Mucosa of descending colon (tissue), 3 donors: ENCODE results near the gene RBP3. TPM values are rescaled to one million over a fixed set of nuclear protein-coding genes. Genes with fewer than 3 reads are reported as not detected.
A peak's percentile ranks its signal among the peaks of the same experiment; 100 is the strongest.

ENCODE experiments used
- ATAC-seq: fragments of 200-7000 bp; cut with Tn5 transposase; one replicate; pipeline ENCODE4 v1.9.1; 2020; ENCODE audit warnings: mild to moderate bottlenecking, moderate library complexity
- DNase-seq, 3 donors: peaks; one replicate each; pipeline ENCODE4 v3.0.0-alpha.2; 2020
- H3K36me3 ChIP-seq: fragments of 200-600 bp; one replicate; pipeline ENCODE4 v1.8.0; 2021; ENCODE audit warnings: low read depth, mild to moderate bottlenecking
- H3K4me1 ChIP-seq: fragments of 200-600 bp; one replicate; pipeline ENCODE4 v1.8.0; 2021; ENCODE audit warnings: low read depth, mild to moderate bottlenecking
- H3K4me3 ChIP-seq: fragments of 200-600 bp; one replicate; pipeline ENCODE4 v1.8.0; 2021; ENCODE audit warnings: mild to moderate bottlenecking
- H3K9me3 ChIP-seq: fragments of 200-600 bp; one replicate; pipeline ENCODE4 v1.8.0; 2021; ENCODE audit warnings: mild to moderate bottlenecking
- CTCF ChIP-seq: fragments of 200-600 bp; IDR thresholded peaks from one replicate; pipeline ENCODE4 v1.8.0; 2022; ENCODE audit warnings: antibody characterized with exemption, mild to moderate bottlenecking
- intact Hi-C, 2 donors: fragments of 100-400 bp; cut with DNase I in 1 of 2; cut with micrococcal nuclease in 1 of 2; formaldehyde crosslinking; loops; one replicate each; pipeline versions ENCODE4 v1.11.0 to v1.11.1; 2022; cut with DNase I, micrococcal nuclease
- long read RNA-seq, 2 donors: library from polyadenylated mRNA; unstranded; transcript quantifications; one replicate each; pipeline ENCODE4 v2.0.0, GENCODE V29; 2019 to 2021
- total RNA-seq, 3 donors: library from RNA; stranded (reverse); fragmentation: NEBNext Ultra II Directional in 2 of 3; extraction: Animal tissue kit (Norgen Biotek cat#: 25700) in 2 of 3; gene quantifications; one replicate each; pipeline versions ENCODE4 v1.2.1 to v1.2.4, GENCODE V29; 2021 to 2023
- donor health status: DM: no; HTN: no; CAD: no; lungs with moderate emphysema.
- donor health status: DM: no; HTN: no; CAD: no.
- donor health status: DM: no; HTN: yes; CAD: no.

RBP3 gene
- not detected for total RNA-seq
- long read RNA-seq, donor 1, result 0 reads
- long read RNA-seq, donor 2, result 0 reads

- Histone ChIP-seq H3K36me3 (no peaks in the 10 kb centered on the region), H3K4me3 (no peak within 1 kb of the TSS), H3K4me1 (no peaks in the 10 kb centered on the region), H3K9me3 (no peaks in the 10 kb centered on the region)
- intact Hi-C loops, result no loop called here
- DNase-seq (no peak), ATAC-seq (no peak)
- no peak for TF ChIP-seq CTCF
Observed at GRCh38 chr10:47348138-47348651, at the start of gene RBP3. TSS of gene RBP3 (plus strand) at chr10:47348363. CDS start at chr10:47348485, 122 bp downstream.

GRCh38 chr10:47298715-47299114 lies 49.4 kb upstream of the RBP3 start:
- TF ChIP-seq CTCF, result no peak
- Histone ChIP-seq H3K9me3 (no peaks in the 10 kb centered on the region), H3K36me3 (no peaks in the 10 kb centered on the region), H3K4me1 (peaks cover 3% of the 10 kb centered on the region), H3K4me3 (no peak overlapping the region)
- ATAC-seq (no peak), DNase-seq (no peak)
- intact Hi-C loops, result no loop called here

- Histone ChIP-seq H3K4me3 (no peak within 1 kb of the TSS), H3K4me1 (peaks cover 3% of the 10 kb centered on the region), H3K36me3 (no peaks in the 10 kb centered on the region), H3K9me3 (no peaks in the 10 kb centered on the region)
- intact Hi-C loops, result no loop called here
- ATAC-seq (peak; percentile 11), DNase-seq (no peak)
- TF ChIP-seq CTCF, result no peak
Observed at GRCh38 chr10:47299611-47300428, 48.3 kb upstream of the RBP3 start, which contains the start of gene GDF10. TSS of gene GDF10 (plus strand) at chr10:47300197. CDS start at chr10:47300652, 455 bp downstream.

GRCh38 chr10:47300429-47300931 lies 47.7 kb upstream of the RBP3 start:
- H3K4me3 ChIP-seq, result no peak overlapping the region
- peak; percentile 32 for ATAC-seq
- peaks cover 3% of the 10 kb centered on the region for H3K4me1 ChIP-seq
- TF ChIP-seq CTCF, result no peak
- intact Hi-C loops, result no loop called here
- DNase-seq, result no peak
- H3K9me3 ChIP-seq, result no peaks in the 10 kb centered on the region
- H3K36me3 ChIP-seq, result no peaks in the 10 kb centered on the region

GRCh38 chr10:47301833-47302232 lies 46.3 kb upstream of the RBP3 start:
- Histone ChIP-seq H3K4me1 (peaks cover 3% of the 10 kb centered on the region), H3K36me3 (no peaks in the 10 kb centered on the region), H3K9me3 (no peaks in the 10 kb centered on the region), H3K4me3 (no peak overlapping the region)
- no peak for ATAC-seq
- no peak for TF ChIP-seq CTCF
- DNase-seq, result no peak
- intact Hi-C loops, result no loop called here
